ENCODE measurements around the gene PRKRA. TPM values are rescaled to one million over a fixed set of nuclear protein-coding genes. Genes with fewer than 3 reads are reported as not detected.

PRKRA gene
- total and polyA plus RNA-seq, 7 donors = 25.1 to 86.1 (median 62.6) TPM

DNA sequence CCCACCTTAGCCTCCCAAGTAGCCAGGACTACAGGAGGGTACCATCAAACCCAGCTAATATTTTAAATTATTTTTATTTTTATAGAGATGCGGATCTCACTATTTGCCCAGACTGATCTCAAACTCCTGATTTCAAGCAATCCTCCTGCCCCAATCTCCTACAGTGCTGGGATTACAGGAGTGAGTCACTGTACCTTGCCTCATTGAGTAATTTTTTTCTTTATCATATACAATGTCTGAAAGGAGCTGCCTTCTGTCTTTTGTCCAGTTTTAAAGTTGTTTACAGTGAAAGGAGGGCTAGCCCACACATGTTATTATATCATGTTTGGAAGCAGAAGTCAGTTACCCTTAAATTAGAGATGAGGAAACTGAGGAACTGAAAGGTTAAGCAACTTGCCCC lies 32.5 kb downstream of the PRKRA start:
- TF ChIP-seq CTCF (IDR thresholded peaks at IDR 0.05) = no peak
- no peak for TF ChIP-seq EP300 (IDR thresholded peaks at IDR 0.05)
- no peak for TF ChIP-seq POLR2A (IDR thresholded peaks at IDR 0.05)
- no peak for TF ChIP-seq POLR2AphosphoS5 (IDR thresholded peaks at IDR 0.05)
- no peak overlapping the region for H3K27ac ChIP-seq
- no peaks in the 10 kb centered on the region for H3K27me3 ChIP-seq
- no peaks in the 10 kb centered on the region for H3K9me3 ChIP-seq
- intact Hi-C loops (cut with DNase I) = loop anchor here (10.0 kb wide), 1 partner anchor 614 kb away; no protein-coding TSS in a partner anchor
- no peak overlapping the region for H3K4me3 ChIP-seq
- WGBS, 2 donors = 91 to 92% methylated on average over 1 of the region's 1 CpG
- no peaks in the 10 kb centered on the region for H3K36me3 ChIP-seq
- no peak for DNase-seq
- peaks cover 0 to 19% (median 5%) of the 10 kb centered on the region in 4 donors for H3K4me1 ChIP-seq

- WGBS, 2 donors = 91 to 96% methylated on average over 3 of the region's 3 CpGs
- no peak for DNase-seq
- intact Hi-C loops (cut with DNase I) = loop anchor here (10.0 kb wide), 1 partner anchor 613 kb away; no protein-coding TSS in a partner anchor
- Histone ChIP-seq H3K27me3 (no peaks in the 10 kb centered on the region), H3K4me3 (no peak overlapping the region), H3K36me3 (no peaks in the 10 kb centered on the region), H3K27ac (no peak overlapping the region), H3K4me1 (peaks cover 0 to 22% (median 5%) of the 10 kb centered on the region in 4 donors), H3K9me3 (no peaks in the 10 kb centered on the region)
- no peak for TF ChIP-seq POLR2A (IDR thresholded peaks at IDR 0.05)
- TF ChIP-seq EP300 (IDR thresholded peaks at IDR 0.05) = no peak
- no peak for TF ChIP-seq CTCF (IDR thresholded peaks at IDR 0.05)
- no peak for TF ChIP-seq POLR2AphosphoS5 (IDR thresholded peaks at IDR 0.05)
Measured at GRCh38 chr2:178417916-178418315, 33.1 kb downstream of the PRKRA start.

- Histone ChIP-seq H3K4me3 (no peak overlapping the region), H3K4me1 (peaks cover 0 to 23% (median 5%) of the 10 kb centered on the region in 4 donors), H3K9me3 (no peaks in the 10 kb centered on the region), H3K27me3 (no peaks in the 10 kb centered on the region), H3K36me3 (no peaks in the 10 kb centered on the region), H3K27ac (no peak overlapping the region)
- intact Hi-C loops (cut with DNase I) = loop anchor here (10.0 kb wide), 1 partner anchor 611 kb away; no protein-coding TSS in a partner anchor
- no peak for TF ChIP-seq POLR2AphosphoS5 (IDR thresholded peaks at IDR 0.05)
- TF ChIP-seq POLR2A (IDR thresholded peaks at IDR 0.05) = no peak
- TF ChIP-seq CTCF (IDR thresholded peaks at IDR 0.05) = no peak
- TF ChIP-seq EP300 (IDR thresholded peaks at IDR 0.05) = no peak
- no peak for DNase-seq
Measured at GRCh38 chr2:178415979-178416378, 35.0 kb downstream of the PRKRA start.

GRCh38 chr2:178414266-178415247 lies 36.4 kb downstream of the PRKRA start:
- peak; percentile 95 for DNase-seq
- Histone ChIP-seq H3K4me3 (peak overlapping the region; percentile 46 to 63 (median 62)), H3K27me3 (no peaks in the 10 kb centered on the region), H3K27ac (peak overlapping the region; percentile 90 to 94 (median 91)), H3K36me3 (no peaks in the 10 kb centered on the region), H3K9me3 (no peaks in the 10 kb centered on the region), H3K4me1 (peaks cover 0 to 23% (median 5%) of the 10 kb centered on the region in 4 donors)
- intact Hi-C loops (cut with DNase I) = loop anchor here (1.0 to 10.0 kb wide), 4 partner anchors 17 to 610 kb away; partner anchors contain the start of genes OSBPL6 and RBM45
- 19 to 20% methylated on average over 21 of the region's 21 CpGs for WGBS, 2 donors
- TF ChIP-seq POLR2AphosphoS5 (IDR thresholded peaks at IDR 0.05) = peak in 3 of 4 donors; percentile 53 to 68 (median 62)
- no peak for TF ChIP-seq POLR2A (IDR thresholded peaks at IDR 0.05)
- TF ChIP-seq CTCF (IDR thresholded peaks at IDR 0.05) = peak; percentile 72 to 88 (median 86)
- TF ChIP-seq EP300 (IDR thresholded peaks at IDR 0.05) = no peak
